Suprapubic skin (tissue), 3 donors: ENCODE results near the gene BLZF1.

Source experiments
- CTCF ChIP-seq, 2 donors: fragments of 200-600 bp in 1 of 2; fragments of 450-650 bp in 1 of 2; sonication (generic) in 1 of 2; IDR thresholded peaks; one replicate each; pipeline ENCODE4 v1.5.1; 2016 to 2019; ENCODE audit warnings: antibody characterized with exemption in 2 of 2, mild to moderate bottlenecking in 1 of 2, moderate library complexity in 1 of 2
- EP300 ChIP-seq: sonication (generic); formaldehyde crosslinking; IDR thresholded peaks from one replicate; pipeline ENCODE4 v1.6.1; 2017; ENCODE audit warnings: antibody characterized with exemption

DNA sequence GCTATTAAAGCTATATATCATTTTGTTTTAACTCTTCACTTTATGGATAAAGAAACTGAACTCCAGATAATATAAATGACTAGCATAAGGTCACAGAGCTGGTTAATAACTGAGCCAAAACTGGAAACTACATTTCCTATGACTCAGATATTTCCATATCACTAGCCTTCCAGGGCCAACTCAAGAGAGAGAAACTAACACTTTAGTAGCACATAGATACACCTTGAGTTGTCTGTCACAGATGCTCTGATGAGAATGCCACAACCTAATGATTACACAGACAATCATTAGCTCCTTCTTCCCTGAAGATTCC lies 41.1 kb upstream of the BLZF1 start:
- TF ChIP-seq CTCF (IDR thresholded peaks at IDR 0.05) (no peak), EP300 (no peak)
